Head of caudate nucleus (tissue), 42 donors: ENCODE results near the gene CYB561.
"Not testable (repeated sequence)": the region's sequence is repeated elsewhere in the genome, so short reads cannot be mapped to it uniquely, and the experiment has no call there.

Experiments used
- DNase-seq, 42 donors: peaks; one replicate each; pipeline versions ENCODE4 v3.0.0 to v3.0.0-alpha.2; 2020 to 2021; ENCODE audit warnings: mixed read lengths in 7 of 42
- intact Hi-C: fragments of 100-400 bp; cut with DNase I; formaldehyde crosslinking; loops from one replicate; pipeline ENCODE4 v1.15.0; 2022

The CYB561 gene

DNA sequence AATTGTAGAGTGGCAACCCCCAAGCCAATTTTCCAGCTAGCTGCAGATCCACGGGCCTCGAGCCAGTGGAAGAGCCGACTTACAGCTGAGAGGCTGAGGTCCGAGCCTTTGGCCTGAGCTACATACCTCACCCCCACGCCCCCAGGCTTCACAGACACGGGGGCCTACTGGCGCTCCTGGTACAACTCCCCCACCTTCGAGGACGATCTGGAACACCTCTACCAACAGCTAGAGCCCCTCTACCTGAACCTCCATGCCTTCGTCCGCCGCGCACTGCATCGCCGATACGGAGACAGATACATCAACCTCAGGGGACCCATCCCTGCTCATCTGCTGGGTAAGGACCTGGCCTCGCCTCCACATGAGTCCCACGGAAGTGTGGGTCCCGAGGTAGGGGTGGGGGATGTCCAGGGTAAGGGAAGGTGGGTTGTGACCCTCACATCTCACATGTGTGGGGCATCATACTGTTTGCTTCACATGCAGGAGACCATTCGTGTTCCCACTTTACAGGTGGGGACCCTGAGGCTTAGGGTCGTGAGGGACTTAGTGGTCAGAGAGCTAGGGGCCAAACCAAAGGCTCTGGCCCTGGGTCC is 34.2 kb upstream of the CYB561 start:
- intact Hi-C loops: no loop called here
- no peak for DNase-seq

DNA sequence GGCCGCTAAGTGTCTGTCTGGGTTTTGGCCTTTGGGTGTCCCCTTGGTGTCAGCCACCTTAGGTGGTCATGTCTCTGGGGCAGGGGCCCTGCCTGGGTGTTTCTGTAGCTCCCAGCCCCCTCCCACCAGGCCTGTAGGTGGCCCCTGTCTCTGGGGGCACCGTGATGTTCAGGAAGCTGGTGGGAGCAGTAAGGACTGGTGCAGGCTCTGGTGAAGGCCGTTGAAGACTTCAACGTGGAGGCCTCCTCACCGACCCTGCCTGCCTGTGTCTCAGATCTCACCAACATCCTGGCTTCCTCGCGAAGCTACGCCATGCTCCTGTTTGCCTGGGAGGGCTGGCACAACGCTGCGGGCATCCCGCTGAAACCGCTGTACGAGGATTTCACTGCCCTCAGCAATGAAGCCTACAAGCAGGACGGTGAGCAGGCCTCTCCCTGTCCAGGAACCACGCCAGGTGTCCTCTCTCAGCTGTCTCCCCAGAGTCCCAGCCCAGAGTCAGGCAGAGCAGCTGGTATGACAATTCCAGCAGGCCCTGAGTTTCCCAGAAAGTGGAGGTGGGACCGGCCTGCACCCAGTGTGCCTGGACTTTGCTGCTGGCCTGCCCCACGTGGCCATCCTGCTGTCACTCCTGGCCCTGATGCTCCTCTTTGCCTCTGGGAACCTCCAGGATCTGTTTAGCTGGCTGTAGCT is 33.5 kb upstream of the CYB561 start:
- DNase-seq: no peak
- intact Hi-C loops: loop anchor here (5.0 kb wide), 1 partner anchor 37 kb away; no protein-coding TSS in a partner anchor

- intact Hi-C loops: loop anchor here (5.0 kb wide), 1 partner anchor 37 kb away; no protein-coding TSS in a partner anchor
- peak; percentile 38 to 88 (median 75) for DNase-seq
These were observed 32.8 kb upstream of the CYB561 start for GRCh38 chr17:63478814-63479494.

DNA sequence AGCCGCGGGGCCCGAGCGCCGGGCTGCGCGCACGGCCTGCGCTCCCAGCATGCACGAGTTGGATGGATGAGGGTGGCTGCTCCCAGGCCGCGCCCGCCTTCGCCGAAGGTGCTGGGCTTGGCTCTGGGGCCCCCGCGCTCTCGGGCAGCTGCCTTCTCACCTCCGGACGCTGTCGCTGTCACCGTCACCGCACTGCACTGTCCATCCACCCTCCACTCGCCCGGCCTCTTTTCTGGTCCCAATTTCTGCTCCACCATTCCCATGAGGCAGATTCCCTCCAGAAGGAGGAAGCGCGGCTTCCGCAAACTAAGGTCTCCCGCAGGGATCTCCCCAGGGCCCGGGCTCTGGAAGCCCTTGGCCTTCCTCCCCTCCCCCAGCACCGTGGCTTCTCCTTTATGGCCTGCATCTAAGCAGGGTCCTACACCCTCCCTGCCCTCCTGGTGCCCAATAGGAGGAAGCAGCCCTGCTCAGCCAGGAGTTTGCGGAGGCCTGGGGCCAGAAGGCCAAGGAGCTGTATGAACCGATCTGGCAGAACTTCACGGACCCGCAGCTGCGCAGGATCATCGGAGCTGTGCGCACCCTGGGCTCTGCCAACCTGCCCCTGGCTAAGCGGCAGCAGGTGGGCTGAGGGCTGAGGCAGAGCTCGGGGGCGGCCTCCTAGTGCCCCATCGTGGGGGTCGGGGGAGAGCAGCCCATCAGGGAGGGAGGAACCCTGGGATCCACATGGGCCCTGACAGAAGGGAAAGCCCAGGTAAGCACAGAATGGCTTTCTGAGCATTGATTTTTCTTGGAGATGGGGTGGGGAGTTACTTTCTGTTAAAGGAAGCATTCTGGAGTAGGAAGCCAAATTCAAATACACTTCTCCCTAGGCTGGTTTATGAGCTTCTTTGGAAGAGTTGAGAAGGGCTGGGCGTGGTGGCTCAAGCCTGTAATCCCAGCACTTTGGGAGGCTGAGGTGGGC is 31.7 kb upstream of the CYB561 start:
- intact Hi-C loops: loop anchor here (5.0 kb wide), 1 partner anchor 35 kb away; no protein-coding TSS in a partner anchor
- DNase-seq: peak in 10 of 42 donors; percentile 4 to 48 (median 28)

DNA sequence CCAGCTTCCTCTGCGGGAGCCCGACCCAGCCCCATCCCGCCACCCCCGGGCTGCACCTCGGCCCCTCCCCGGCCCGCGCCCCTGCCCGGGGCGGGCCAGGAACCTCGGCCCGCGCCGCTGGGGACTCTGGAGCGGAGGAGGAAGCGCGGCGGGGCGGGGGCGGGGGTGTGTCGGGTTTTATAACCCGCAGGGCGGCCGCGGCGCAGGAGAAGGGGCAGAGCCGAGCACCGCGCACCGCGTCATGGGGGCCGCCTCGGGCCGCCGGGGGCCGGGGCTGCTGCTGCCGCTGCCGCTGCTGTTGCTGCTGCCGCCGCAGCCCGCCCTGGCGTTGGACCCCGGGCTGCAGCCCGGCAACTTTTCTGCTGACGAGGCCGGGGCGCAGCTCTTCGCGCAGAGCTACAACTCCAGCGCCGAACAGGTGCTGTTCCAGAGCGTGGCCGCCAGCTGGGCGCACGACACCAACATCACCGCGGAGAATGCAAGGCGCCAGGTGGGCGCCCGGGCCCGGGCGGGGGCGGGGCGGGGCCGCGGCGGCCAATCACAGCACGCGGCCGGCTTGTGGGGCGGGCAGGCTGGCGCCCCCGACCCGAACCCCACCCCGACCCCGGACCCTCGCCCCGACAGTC is 30.9 kb upstream of the CYB561 start, which contains the start of gene ACE:
TSS of gene ACE (plus strand) at position 208 of the 626 bp plus-strand sequence. CDS start at position 242, 34 bp downstream.
- intact Hi-C loops: loop anchor here (5.0 kb wide), 1 partner anchor 35 kb away; no protein-coding TSS in a partner anchor
- peak in 31 of 42 donors; percentile 14 to 70 (median 41) for DNase-seq

- intact Hi-C loops: loop anchor here (5.0 kb wide), 1 partner anchor 34 kb away; no protein-coding TSS in a partner anchor
- peak in 2 of 42 donors; percentile 13 to 18 for DNase-seq
These were observed 30.4 kb upstream of the CYB561 start for GRCh38 chr17:63476459-63476853.

- DNase-seq: peak; percentile 35 to 91 (median 72)
- intact Hi-C loops: loop anchor here (5.0 kb wide), 1 partner anchor 33 kb away; no protein-coding TSS in a partner anchor
These were observed 29.6 kb upstream of the CYB561 start for GRCh38 chr17:63475491-63476412.

DNA sequence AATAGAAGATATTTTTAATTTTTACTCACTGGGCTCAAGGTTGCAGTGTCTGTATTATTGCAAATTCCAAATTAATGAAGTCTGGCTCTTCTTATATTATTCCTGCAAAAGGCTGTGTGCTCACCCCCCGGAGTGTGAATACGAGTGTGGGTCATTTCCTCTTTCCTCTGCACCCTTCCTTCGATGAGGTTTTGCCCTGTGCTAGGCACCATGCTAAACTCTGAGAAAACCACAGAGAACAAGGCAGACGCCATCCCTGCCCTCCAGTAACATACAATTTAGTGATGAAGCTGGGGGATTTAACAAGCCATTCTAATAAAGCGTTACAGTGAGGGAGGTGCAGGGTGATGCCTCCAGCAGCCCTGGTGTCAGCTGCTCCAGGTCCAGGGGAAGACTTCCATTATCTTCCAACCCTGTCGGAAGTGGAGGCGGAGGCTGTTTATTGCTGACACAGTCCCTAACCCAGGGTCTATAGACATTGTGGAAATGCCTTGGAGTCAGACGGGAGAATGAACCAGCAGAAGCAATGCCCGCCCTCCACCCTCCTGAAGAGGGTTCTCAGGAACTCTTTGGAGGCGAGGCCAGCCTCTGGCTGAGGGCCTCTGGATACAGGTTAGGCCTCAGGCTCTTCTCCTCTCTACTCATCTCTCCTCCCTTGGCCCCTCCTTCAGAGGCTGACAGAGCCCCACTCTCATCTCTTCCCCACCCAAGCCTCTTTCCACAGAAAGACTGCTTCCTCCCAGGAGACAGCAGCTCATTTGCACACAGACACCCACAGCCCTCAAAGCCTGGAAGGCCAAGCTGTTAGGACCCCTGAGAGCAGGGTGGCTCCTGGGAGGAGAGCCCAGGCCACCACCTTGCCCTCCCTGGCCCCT is 28.7 kb upstream of the CYB561 start:
- intact Hi-C loops: loop anchor here (5.0 kb wide), 1 partner anchor 33 kb away; no protein-coding TSS in a partner anchor
- peak in 7 of 42 donors; percentile 14 to 52 (median 23) for DNase-seq

DNA sequence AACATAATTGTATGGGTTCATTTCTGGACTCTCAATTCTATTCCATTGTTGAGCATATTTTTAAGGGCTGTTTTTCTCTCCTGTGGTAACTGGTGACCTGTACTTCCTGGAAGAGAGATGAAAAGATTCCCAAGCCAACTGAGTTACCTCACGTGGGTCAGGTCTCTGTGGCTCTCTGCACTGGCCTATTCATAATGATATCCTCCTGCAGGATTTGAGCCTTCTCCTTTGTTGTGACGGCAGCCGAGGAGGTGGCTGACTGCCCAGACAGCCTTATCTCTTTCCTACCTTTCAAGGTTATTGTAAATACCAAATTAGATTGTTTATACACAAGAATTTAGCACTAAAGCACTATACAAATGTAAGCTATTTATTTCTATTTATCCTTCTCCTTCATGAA is 28.1 kb upstream of the CYB561 start:
- intact Hi-C loops: no loop called here
- no peak for DNase-seq

GRCh38 chr17:63468099-63468498 is 22.0 kb upstream of the CYB561 start:
- intact Hi-C loops, DNase-seq: not testable (repeated sequence)

GRCh38 chr17:63464691-63465236 is 18.7 kb upstream of the CYB561 start:
- intact Hi-C loops: no loop called here
- no peak for DNase-seq

GRCh38 chr17:63463771-63464170 is 17.7 kb upstream of the CYB561 start:
- DNase-seq: no peak
- intact Hi-C loops: no loop called here

DNA sequence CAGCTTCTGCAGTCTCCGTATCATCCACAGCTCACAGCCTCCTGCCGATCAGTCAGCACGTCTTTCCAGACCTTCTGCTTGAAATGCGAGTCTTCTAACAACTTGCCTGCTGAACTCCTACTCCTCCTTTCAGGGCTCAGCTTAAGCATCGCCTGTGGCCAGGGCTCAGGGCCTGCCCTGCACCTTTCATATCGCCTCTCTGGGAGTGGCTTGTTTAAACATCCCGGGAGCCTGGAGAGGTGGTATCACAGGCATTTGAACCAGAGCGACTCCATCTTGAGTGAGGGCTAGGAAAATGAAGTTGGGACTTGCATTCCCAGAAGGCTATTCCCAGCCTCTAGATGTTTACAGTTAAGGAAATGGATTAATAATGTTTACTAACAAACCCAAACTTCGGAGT is 13.9 kb upstream of the CYB561 start:
- no peak for DNase-seq
- intact Hi-C loops: no loop called here

DNA sequence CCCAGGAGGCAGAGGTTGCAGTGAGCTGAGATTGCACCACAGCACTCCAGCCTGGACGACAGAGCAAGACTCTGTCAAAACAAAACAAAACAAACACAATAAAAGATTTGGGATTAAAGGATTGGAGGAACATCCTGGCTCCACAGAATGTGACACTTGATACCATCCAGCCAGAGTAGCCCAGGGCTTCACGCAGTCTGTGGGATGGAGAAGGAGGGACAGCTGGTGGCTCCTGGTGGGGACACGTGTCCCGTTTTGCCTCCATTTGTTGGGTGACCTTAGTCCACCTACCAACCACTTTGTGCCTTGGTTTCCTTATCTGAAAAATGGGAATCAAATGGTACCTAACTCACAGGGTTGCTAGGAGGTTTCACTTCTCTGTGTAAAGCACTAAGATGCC is 12.4 kb upstream of the CYB561 start:
- intact Hi-C loops: no loop called here

GRCh38 chr17:63455417-63455816 is 9.3 kb upstream of the CYB561 start:
- intact Hi-C loops: no loop called here
- DNase-seq: no peak

More for the DNA sequence above, 12.4 kb upstream of the CYB561 start:
- DNase-seq: no peak

DNA sequence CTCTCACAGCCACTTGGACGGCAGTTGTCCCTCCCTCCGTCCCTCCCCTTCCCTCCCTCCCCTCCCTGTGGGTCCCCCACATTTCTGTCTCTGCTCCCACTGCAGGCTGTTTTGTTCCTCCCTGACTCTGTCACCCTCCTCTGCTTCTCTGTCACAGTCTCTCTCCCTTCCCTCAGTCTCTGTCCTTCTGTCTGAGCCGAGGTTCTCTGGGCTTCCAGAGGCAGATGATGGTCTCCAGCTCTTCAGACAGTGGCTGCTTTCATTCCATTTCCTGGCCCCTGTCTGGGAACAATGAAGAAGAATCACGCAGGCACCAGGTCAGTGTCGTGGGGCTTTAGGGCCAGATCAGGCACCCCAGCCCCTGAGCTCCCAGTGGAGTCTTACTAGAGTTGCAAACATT is 8.8 kb upstream of the CYB561 start:
- DNase-seq: no peak
- intact Hi-C loops: no loop called here
